GM18951 (cell line): ENCODE results near the gene CEP290.

Experiments used
- POLR2A ChIP-seq: IDR thresholded peaks from 4 replicates; pipeline ENCODE4 v1.6.1; 2011; ENCODE audit warnings: mild to moderate bottlenecking; ENCODE audit not compliant: insufficient read length, insufficient read depth; ENCODE audit errors: extremely low read depth
- in situ Hi-C: fragments of 300-500 bp; cut with MboI; formaldehyde crosslinking; loops from one replicate; pipeline ENCODE4 v1.12.0; 2022; ENCODE audit warnings: low sequenced_read_pairs, mixed read lengths, inconsistent platforms; ENCODE audit not compliant: unreplicated experiment

CEP290 gene

GRCh38 chr12:88141774-88142609, at the start of gene CEP290, which contains the start of gene TMTC3:
Gene CEP290, minus strand, starts transcription at chr12:88142088. Its CDS starts 781 bp downstream, at chr12:88141307.
Gene TMTC3, plus strand, starts transcription at chr12:88142307. Its CDS starts 6,009 bp downstream, at chr12:88148316.
- in situ Hi-C loops: no loop called here

DNA sequence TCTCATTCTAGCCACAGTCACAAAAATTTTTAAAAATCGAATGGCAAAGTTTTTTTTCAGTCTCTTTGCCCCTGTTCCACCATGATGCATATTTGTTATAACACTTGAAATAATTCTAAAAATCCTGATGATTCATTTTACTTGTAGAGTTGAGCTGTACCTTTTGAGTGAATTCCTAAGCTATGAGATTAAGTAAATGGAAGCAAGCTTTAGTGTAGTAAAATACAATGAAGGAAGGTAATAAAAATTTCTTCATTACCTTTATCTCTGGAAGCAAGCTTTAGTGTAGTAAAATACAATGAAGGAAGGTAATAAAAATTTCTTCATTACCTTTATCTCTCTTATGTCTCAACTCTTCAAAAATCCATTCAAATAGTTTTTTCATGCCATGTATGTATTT, 46.3 kb upstream of the CEP290 start:
- in situ Hi-C loops: no loop called here
- no peak for TF ChIP-seq POLR2A

More at GRCh38 chr12:88141774-88142609, at the start of gene CEP290, which contains the start of gene TMTC3:
- TF ChIP-seq POLR2A: peak; percentile 70

GRCh38 chr12:88187571-88187970, 45.7 kb upstream of the CEP290 start:
- in situ Hi-C loops: no loop called here
- TF ChIP-seq POLR2A: no peak

- TF ChIP-seq POLR2A: no peak
- in situ Hi-C loops: no loop called here
Observed at GRCh38 chr12:88185988-88186387, 44.1 kb upstream of the CEP290 start.

DNA sequence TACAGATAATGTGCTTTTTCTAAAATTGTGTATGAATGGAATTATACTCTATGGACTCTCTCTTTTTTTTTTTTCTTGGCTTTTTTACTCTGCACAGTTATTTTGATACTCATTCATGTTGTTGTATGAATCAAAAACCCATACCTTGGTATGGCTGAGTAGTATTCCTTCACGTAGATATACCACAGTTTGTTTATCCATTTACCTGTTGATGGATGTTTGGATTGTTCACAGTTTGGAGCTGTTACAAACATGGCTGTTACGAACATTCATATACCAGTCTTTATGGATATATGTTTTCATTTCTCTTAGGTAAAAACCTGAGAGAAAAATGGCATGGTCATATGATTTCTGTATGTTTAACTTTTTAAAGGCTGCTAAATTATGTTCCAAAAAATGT, 43.4 kb upstream of the CEP290 start:
- in situ Hi-C loops: no loop called here
- no peak for TF ChIP-seq POLR2A

DNA sequence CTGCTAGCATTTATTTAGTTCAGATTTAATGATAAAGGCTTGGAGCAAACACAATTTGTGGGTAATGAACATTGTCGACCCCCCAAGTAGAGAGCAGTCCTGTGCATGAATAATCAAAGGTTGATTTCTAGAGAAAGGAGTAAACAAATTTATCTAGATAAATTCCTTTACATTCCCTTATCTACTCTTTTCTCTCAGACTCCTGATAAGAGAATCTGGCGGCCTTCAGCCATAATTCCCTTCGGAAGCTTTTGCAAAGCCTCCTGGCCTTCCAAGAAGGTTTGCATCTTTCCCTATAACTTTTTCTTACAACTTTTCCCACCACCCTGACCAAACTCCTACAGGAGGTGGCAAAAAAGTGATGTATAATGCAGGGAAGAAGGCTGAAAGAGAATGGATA, 42.3 kb upstream of the CEP290 start:
- in situ Hi-C loops: no loop called here
- TF ChIP-seq POLR2A: no peak

DNA sequence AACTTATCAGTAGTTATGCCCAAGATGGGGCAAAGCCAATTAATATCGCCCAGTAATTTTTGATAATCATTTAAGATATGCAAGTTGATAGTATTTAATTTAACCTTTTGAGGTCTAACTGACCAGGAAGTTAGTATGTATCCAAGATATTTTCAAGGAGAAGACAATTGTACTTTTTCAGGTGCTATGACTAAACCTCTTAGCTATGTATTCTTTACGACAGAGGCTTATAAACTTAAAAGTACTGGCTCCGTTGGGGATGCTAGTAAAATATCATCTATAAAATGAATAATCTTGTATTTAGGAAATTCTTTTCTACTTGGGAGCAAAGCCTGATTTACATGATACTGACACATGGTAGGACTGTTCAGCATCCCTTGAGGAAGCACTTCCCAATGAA, 40.5 kb upstream of the CEP290 start:
- TF ChIP-seq POLR2A: no peak
- in situ Hi-C loops: no loop called here

GRCh38 chr12:88181881-88182280, 40.0 kb upstream of the CEP290 start:
- in situ Hi-C loops: no loop called here
- TF ChIP-seq POLR2A: no peak

GRCh38 chr12:88179436-88180014, 37.6 kb upstream of the CEP290 start:
- no peak for TF ChIP-seq POLR2A
- in situ Hi-C loops: no loop called here

GRCh38 chr12:88175544-88175943, 33.7 kb upstream of the CEP290 start:
- TF ChIP-seq POLR2A: no peak
- in situ Hi-C loops: no loop called here

DNA sequence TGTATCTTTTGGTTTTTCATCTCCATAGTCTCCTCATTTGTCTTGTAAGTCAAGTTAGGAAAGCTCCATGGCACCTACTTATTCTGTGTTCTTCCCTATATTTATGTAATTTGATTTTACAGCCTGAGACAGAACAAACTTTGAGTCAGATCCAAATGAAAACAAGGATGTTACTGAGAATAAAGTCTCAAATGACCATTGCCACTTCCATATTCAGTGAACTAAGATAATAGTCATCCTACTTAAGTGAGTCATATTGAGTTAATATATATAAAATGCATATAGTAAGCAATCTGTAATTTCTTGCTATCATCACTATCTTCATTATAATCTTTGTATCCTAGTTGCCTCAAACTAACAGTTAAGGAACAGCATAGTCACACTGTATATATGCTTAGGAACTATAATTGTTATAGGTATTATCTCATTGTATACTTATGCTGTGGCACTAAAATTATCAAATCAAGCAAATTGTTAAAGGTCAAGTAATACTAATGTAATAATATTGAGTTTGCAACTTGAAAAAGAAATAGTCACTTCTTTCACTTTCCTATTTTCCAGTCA, 31.0 kb upstream of the CEP290 start:
- TF ChIP-seq POLR2A: no peak
- in situ Hi-C loops: no loop called here

- in situ Hi-C loops: no loop called here
- TF ChIP-seq POLR2A: no peak
Observed at GRCh38 chr12:88167384-88167783, 25.5 kb upstream of the CEP290 start.

GRCh38 chr12:88166179-88166578, 24.3 kb upstream of the CEP290 start:
- no peak for TF ChIP-seq POLR2A
- in situ Hi-C loops: no loop called here

- in situ Hi-C loops: no loop called here
- no peak for TF ChIP-seq POLR2A
Observed at GRCh38 chr12:88163371-88163770, 21.5 kb upstream of the CEP290 start.
